Central memory CD8-positive, alpha-beta T cell (primary cell): ENCODE measurements around the gene ANOS1.
"Not testable (repeated sequence)": the region's sequence is repeated elsewhere in the genome, so short reads cannot be mapped to it uniquely, and the experiment has no call there.

Source experiments
- ATAC-seq: fragments of 150-1000 bp; cut with Tn5 transposase; replicated peaks from 2 replicates; pipeline ENCODE4 v1.10.0; 2022; ENCODE audit warnings: mild to moderate bottlenecking, moderate FRiP score, moderate number of reproducible peaks; ENCODE audit not compliant: poor library complexity, severe bottlenecking; ENCODE audit errors: extremely low read depth
- DNase-seq, 2 donors: peaks; one replicate each; pipeline ENCODE4 v3.0.0; 2021; ENCODE audit warnings: low spot score in 2 of 2
- H3K27ac Mint-ChIP-seq: one replicate; pipeline ENCODE4 v1.8.0; 2022; ENCODE audit warnings: low read depth, mild to moderate bottlenecking, moderate library complexity, mixed read lengths
- H3K27me3 Mint-ChIP-seq: one replicate; pipeline ENCODE4 v1.8.0; 2022; ENCODE audit warnings: mixed read lengths
- H3K36me3 Mint-ChIP-seq: one replicate; pipeline ENCODE4 v1.8.0; 2022; ENCODE audit warnings: mild to moderate bottlenecking, moderate library complexity, mixed read lengths; ENCODE audit not compliant: insufficient read depth
- H3K4me1 Mint-ChIP-seq: one replicate; pipeline ENCODE4 v1.8.0; 2022; ENCODE audit warnings: mixed read lengths
- H3K4me3 Mint-ChIP-seq: one replicate; pipeline ENCODE4 v1.8.0; 2022; ENCODE audit warnings: mild to moderate bottlenecking, moderate library complexity, mixed read lengths
- H3K9me3 Mint-ChIP-seq: one replicate; pipeline ENCODE4 v1.8.0; 2022; ENCODE audit warnings: mixed read lengths

The ANOS1 gene, protein sequence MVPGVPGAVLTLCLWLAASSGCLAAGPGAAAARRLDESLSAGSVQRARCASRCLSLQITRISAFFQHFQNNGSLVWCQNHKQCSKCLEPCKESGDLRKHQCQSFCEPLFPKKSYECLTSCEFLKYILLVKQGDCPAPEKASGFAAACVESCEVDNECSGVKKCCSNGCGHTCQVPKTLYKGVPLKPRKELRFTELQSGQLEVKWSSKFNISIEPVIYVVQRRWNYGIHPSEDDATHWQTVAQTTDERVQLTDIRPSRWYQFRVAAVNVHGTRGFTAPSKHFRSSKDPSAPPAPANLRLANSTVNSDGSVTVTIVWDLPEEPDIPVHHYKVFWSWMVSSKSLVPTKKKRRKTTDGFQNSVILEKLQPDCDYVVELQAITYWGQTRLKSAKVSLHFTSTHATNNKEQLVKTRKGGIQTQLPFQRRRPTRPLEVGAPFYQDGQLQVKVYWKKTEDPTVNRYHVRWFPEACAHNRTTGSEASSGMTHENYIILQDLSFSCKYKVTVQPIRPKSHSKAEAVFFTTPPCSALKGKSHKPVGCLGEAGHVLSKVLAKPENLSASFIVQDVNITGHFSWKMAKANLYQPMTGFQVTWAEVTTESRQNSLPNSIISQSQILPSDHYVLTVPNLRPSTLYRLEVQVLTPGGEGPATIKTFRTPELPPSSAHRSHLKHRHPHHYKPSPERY

DNA sequence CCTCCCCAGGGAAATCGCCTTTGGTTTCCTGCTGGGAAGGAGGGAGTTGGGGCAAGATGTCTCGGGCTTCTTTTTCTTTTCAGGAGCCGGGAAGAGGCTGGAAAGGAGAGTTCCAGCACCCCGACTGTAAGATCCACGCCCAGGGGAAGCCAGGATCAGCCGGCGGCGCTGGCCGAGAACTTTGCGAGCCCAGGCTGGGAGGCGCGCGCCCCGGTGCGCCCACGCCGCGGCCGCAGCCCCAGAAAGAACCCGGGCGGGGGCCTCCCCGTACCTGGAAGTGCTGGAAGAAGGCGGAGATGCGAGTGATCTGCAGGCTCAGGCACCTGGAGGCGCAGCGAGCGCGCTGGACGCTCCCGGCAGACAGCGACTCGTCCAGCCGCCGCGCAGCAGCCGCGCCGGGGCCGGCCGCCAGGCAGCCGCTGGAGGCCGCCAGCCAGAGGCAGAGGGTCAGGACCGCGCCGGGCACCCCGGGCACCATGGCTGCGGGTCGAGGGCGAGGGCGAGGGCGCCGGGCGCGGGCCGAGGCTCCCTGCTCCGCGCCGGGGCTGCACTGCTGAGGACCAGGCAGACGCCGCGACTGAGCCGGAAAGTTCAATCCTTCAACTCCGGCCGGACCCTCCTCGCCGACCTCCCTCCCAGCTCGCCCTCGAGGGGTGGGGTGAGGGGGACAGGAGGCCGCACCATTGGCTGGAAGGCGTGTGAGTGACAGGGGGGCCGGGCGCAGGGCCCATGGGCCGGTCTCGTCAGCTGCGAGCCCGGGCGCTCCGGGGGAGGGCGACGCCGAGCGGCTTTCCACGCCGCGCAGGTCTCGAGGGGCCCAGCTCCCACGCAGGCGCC is at the start of gene ANOS1:
TSS of gene ANOS1 (minus strand) at position 579 of the 837 bp plus-strand sequence. CDS start at position 478, 101 bp downstream.
- peak within 1 kb of the TSS; percentile 28 for H3K4me3 Mint-ChIP-seq
- no peaks in the 10 kb centered on the region for H3K36me3 Mint-ChIP-seq
- peaks cover 23% of the 10 kb centered on the region for H3K27me3 Mint-ChIP-seq
- H3K4me1 Mint-ChIP-seq, result no peaks in the 10 kb centered on the region
- H3K9me3 Mint-ChIP-seq, result no peaks in the 10 kb centered on the region
- ATAC-seq (no peak), DNase-seq (no peak)
- no peak within 1 kb of the TSS for H3K27ac Mint-ChIP-seq

DNA sequence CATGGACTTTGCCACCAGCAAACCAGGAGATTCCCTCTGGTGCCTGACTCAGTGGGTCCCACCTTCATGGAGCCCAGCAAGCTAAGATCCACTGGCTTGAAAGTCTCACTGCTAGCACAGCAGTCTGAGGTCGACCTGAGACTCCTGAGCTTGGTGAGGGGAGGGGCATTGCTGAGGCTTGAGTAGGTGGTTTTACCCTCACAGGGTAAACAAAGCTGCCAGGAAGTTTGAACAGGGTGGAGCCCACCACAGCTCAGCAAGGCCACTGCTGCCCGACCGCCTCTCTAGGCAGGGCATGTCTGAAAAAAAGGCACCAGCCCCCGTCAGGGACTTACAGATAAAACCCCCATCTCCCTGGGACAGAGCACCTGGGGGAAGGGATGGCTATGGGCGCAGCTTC is 41.2 kb upstream of the ANOS1 start:
- no peak for ATAC-seq
- Mint-ChIP-seq H3K9me3 (no peaks in the 10 kb centered on the region), H3K27ac (no peak overlapping the region), H3K36me3 (peaks cover 1% of the 10 kb centered on the region), H3K4me3 (no peak overlapping the region), H3K4me1 (no peaks in the 10 kb centered on the region), H3K27me3 (no peaks in the 10 kb centered on the region)
- DNase-seq, result no peak

DNA sequence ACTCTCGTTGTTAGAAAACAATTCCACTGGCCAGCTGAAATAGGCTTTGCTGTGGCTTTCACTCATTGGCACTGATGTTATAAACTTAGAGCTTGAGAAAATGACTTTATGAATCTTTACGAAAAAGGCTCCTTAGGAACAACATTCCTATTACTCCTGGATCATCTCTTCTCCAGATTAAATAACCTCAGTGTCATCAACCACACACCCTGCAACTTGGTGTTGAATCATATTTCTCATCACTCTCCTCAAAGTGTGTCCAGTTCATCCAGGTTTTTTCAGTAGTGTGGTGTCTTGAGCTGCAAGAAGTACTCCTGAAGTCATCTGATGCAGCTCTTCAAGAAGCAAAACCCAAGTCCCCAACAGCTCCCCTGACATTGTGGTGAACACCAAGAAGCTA is 28.1 kb upstream of the ANOS1 start:
- DNase-seq (no peak), ATAC-seq (no peak)
- Mint-ChIP-seq H3K4me3 (no peak overlapping the region), H3K36me3 (no peaks in the 10 kb centered on the region), H3K9me3 (no peaks in the 10 kb centered on the region), H3K4me1 (no peaks in the 10 kb centered on the region), H3K27me3 (peaks cover 14% of the 10 kb centered on the region), H3K27ac (no peak overlapping the region)

DNA sequence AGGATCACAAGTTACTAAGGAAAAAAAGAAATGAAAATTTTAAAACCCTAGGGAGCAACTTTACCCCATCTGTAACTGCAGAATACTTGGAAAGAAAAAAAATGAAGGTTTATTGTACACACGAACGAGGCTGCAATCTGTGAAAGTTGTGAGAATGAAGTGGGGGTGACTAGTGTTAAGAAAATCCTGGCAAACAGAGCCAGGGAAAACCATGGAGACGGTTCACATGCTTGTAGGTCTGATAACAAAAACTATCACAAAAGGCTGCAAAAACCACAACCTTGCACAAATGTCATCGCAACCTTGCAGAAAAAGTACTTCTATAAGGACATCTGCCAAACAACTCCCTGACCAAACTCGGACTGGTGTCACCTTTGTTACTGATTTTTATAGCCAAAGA is 26.8 kb upstream of the ANOS1 start:
- not testable (repeated sequence) for H3K27me3 Mint-ChIP-seq, H3K9me3 Mint-ChIP-seq, DNase-seq, ATAC-seq, H3K36me3 Mint-ChIP-seq, H3K4me1 Mint-ChIP-seq, H3K27ac Mint-ChIP-seq, H3K4me3 Mint-ChIP-seq

DNA sequence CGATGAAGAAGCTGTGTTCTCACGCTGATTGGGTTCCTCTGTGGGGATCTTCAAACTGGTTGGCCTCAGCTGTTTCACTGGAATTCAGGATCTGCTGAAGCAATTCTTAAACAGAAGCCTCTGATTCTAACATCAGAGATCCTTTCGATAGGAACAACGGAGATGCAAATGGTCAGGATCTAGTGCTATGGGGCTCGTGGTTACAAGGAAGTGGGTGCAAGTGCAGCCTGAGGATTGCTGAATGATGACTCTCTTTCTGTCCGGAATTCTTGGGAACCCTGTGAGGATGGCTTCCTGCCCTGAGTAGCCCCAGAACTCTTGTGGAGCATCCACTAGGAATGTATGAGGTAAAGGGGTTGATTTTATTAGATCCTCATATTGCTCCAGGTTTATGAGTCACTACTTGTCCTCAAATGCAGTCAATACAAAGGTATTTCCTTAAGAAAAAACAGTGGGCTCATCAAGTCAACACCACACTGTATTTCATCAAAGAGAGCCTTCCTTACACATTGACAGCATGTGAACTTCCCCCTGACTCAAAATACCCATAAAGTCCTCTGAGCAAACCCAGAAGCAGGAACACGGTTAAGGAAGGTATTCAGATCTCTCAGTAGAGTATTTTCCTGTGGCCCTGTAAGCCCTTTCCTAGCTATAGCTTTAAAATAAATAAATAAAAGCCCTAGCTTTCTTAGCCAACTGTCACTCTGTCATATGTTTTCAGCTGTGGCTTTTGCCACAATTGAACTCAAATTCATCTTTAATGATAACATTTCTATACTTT is 25.9 kb upstream of the ANOS1 start:
- H3K9me3 Mint-ChIP-seq, H3K27me3 Mint-ChIP-seq, H3K4me3 Mint-ChIP-seq, H3K27ac Mint-ChIP-seq, ATAC-seq, H3K4me1 Mint-ChIP-seq, DNase-seq, H3K36me3 Mint-ChIP-seq: not testable (repeated sequence)

DNA sequence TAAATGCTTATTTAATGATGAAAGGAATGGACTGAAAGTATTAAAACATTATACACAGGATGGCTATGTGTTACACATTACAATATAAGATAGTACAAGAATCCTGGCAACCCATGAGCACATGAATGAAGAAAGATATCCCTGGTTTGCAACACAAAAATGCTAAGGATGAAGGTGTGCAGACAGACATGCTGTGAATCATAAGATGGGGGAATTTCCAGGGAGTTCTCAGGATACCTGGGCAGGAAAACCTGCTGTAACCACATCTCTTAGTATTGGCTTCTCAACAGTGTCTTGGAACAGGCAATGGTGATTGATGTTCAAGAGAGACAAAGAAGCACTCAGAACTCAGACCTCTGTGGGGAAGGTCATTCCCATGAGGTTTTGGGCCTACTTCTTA is 23.9 kb upstream of the ANOS1 start:
- no peaks in the 10 kb centered on the region for H3K27me3 Mint-ChIP-seq
- H3K4me1 Mint-ChIP-seq, result no peaks in the 10 kb centered on the region
- H3K27ac Mint-ChIP-seq, result no peak overlapping the region
- DNase-seq (no peak), ATAC-seq (no peak)
- H3K36me3 Mint-ChIP-seq, result peaks cover 1% of the 10 kb centered on the region
- no peak overlapping the region for H3K4me3 Mint-ChIP-seq
- H3K9me3 Mint-ChIP-seq, result no peaks in the 10 kb centered on the region

DNA sequence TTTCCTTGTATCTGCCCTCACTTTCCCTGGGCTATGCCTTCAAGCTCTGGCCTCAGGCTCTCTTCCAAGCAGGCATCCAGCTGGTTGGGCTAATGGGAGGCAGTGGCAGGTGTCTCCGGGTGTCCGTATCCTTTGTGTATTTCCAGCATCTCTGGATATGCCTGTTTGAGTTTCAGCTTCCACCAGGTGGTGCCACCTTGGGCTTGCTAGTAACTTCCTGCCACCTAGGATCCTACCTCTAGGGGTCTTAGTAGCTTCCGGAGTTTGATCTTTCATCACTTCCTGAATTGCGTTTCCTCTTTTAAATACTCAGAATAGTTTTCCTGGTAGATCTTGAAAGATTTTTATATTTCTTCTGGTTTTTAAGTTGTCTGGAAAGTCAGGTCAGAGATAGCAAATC is 23.2 kb upstream of the ANOS1 start:
- ATAC-seq, result no peak
- Mint-ChIP-seq H3K36me3 (peaks cover 3% of the 10 kb centered on the region), H3K27ac (no peak overlapping the region), H3K27me3 (no peaks in the 10 kb centered on the region), H3K9me3 (no peaks in the 10 kb centered on the region), H3K4me1 (no peaks in the 10 kb centered on the region), H3K4me3 (no peak overlapping the region)
- DNase-seq, result no peak

DNA sequence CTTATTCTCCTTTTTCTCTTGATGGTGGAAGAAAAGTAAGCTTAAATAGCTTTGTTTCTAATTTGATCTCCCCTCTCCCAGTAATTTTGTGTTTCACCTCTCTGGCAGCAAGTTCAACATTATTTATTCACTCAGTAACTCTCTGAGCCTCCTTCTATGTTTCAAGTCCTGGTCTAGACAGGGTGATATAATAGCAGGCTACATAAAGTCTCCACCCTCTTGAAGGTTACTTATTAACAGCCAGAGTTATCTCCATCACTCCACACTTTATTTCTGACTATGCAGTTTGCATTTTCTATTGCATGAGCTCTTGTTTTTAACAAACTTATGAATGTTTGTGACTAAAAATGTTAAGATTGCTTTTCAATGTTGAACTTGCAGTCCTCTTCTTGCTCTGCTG is 17.8 kb upstream of the ANOS1 start:
- no peaks in the 10 kb centered on the region for H3K4me1 Mint-ChIP-seq
- H3K4me3 Mint-ChIP-seq, result no peak overlapping the region
- ATAC-seq, result no peak
- H3K27me3 Mint-ChIP-seq, result peaks cover 20% of the 10 kb centered on the region
- peaks cover 3% of the 10 kb centered on the region for H3K36me3 Mint-ChIP-seq
- H3K27ac Mint-ChIP-seq, result no peak overlapping the region
- no peaks in the 10 kb centered on the region for H3K9me3 Mint-ChIP-seq
- no peak for DNase-seq

DNA sequence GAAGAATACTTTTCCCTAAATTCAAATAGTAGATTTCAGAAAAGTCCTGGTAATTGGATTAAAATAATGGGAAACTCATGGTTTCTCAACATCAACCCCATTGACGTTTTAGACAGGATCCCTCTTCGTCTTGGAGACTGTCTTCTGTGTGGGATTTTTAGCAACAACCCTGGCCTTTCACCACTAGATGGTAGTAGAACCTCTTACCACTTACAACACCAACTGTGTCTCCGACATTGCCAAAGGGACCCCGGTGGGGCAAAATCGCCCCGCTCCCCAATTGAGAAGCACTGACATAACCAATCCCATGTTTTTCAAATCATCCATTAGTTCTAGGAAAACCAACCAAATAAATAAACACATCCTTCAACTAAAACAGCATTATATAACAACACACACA is 16.9 kb upstream of the ANOS1 start:
- Mint-ChIP-seq H3K27me3 (peaks cover 20% of the 10 kb centered on the region), H3K36me3 (peaks cover 3% of the 10 kb centered on the region), H3K4me3 (no peak overlapping the region), H3K27ac (no peak overlapping the region), H3K4me1 (no peaks in the 10 kb centered on the region), H3K9me3 (no peaks in the 10 kb centered on the region)
- DNase-seq (no peak), ATAC-seq (no peak)

DNA sequence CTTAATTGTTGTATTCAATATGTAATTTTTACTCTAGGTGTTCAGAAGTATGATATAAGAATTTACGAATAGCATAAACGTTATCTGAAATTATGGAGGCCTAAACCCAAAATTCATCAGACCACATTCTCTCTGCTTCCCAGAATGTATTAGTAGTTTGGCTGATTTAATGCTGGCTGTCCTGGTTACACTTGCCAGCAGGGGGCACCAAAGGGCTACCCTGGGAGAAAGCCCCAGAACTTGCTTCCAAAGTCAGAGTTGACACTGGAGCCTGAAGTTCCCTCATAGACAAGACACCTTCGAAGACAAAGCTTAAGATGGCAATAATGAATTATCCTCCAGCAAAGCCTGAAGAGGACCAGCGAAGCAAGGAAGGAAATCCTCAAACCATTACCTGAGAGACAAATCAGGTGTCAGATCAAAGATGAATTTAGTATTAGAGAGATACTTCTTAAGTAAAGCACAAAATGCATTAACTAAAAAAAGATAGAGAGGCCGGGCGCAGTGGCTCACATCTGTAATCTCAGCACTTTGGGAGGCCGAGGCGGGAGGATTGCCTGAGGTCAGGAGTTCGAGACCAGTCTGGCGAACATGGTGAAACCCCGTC is 11.3 kb upstream of the ANOS1 start:
- Mint-ChIP-seq H3K27ac (no peak overlapping the region), H3K4me3 (no peak overlapping the region), H3K4me1 (no peaks in the 10 kb centered on the region), H3K36me3 (no peaks in the 10 kb centered on the region), H3K9me3 (no peaks in the 10 kb centered on the region), H3K27me3 (peaks cover 8% of the 10 kb centered on the region)
- ATAC-seq, result no peak
- peak; percentile 15 to 34 for DNase-seq

DNA sequence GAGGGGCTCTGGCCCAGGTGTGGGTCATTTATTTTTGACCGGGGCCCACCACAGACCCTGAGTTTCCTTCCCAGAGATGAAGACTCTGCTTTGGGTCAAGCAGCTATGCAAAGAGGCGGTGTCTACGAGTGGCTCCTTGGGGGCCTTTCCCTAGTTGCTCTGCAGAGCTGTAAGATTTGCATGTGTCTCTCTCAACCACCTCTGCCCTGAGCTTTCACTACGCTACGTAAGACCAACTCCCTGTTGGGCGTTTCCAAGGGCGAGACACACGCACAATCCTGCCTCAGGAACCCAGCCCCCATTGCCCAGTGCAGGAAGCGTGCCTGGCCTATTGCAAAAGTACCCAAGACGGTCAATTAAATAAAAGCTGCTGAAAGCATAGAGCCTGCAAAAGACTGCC is 10.0 kb upstream of the ANOS1 start:
- H3K9me3 Mint-ChIP-seq, result no peaks in the 10 kb centered on the region
- H3K27me3 Mint-ChIP-seq, result peaks cover 5% of the 10 kb centered on the region
- DNase-seq (no peak), ATAC-seq (no peak)
- no peaks in the 10 kb centered on the region for H3K4me1 Mint-ChIP-seq
- H3K36me3 Mint-ChIP-seq, result no peaks in the 10 kb centered on the region
- H3K27ac Mint-ChIP-seq, result no peak overlapping the region
- no peak overlapping the region for H3K4me3 Mint-ChIP-seq
